ENCODE measurements around the gene ASIP. TPM values are rescaled to one million over a fixed set of nuclear protein-coding genes. Genes with fewer than 3 reads are reported as not detected.
A peak's percentile ranks its signal among the peaks of the same experiment; 100 is the strongest.
"Not testable (repeated sequence)": the region's sequence is repeated elsewhere in the genome, so short reads cannot be mapped to it uniquely, and the experiment has no call there.

ASIP gene
- not detected for total RNA-seq

GRCh38 chr20:34240693-34241615, at the start of gene ASIP:
ASIP (plus strand) TSS chr20:34241423; CDS start chr20:34260375, 18,952 bp downstream.
- ATAC-seq, result no peak

- no peak for ATAC-seq
Measured at GRCh38 chr20:34193051-34193450, 48.2 kb upstream of the ASIP start.

- no peak for ATAC-seq
Measured at GRCh38 chr20:34199183-34199582, 42.0 kb upstream of the ASIP start.

GRCh38 chr20:34200023-34200422, 41.2 kb upstream of the ASIP start:
- no peak for ATAC-seq

- no peak for ATAC-seq
Measured at GRCh38 chr20:34201531-34201930, 39.7 kb upstream of the ASIP start.

GRCh38 chr20:34205172-34205880, 35.9 kb upstream of the ASIP start:
- ATAC-seq, result not testable (repeated sequence)

- no peak for ATAC-seq
Measured at GRCh38 chr20:34209111-34209510, 32.1 kb upstream of the ASIP start.

GRCh38 chr20:34210271-34210670, 31.0 kb upstream of the ASIP start:
- no peak for ATAC-seq

- ATAC-seq, result no peak
Measured at GRCh38 chr20:34211591-34211990, 29.6 kb upstream of the ASIP start.

GRCh38 chr20:34213213-34213612, 28.0 kb upstream of the ASIP start:
- ATAC-seq, result no peak

- ATAC-seq, result peak; percentile 78
Measured at GRCh38 chr20:34215711-34216381, 25.4 kb upstream of the ASIP start.

- ATAC-seq, result no peak
Measured at GRCh38 chr20:34216382-34216742, 24.9 kb upstream of the ASIP start.

GRCh38 chr20:34220561-34220960, 20.7 kb upstream of the ASIP start:
- peak; percentile 91 for ATAC-seq

GRCh38 chr20:34222208-34222607, 19.0 kb upstream of the ASIP start:
- ATAC-seq, result peak; percentile 67

- peak; percentile 24 for ATAC-seq
Measured at GRCh38 chr20:34224251-34224650, 17.0 kb upstream of the ASIP start.

- no peak for ATAC-seq
Measured at GRCh38 chr20:34231634-34232033, 9.6 kb upstream of the ASIP start.

GRCh38 chr20:34232494-34233087, 8.6 kb upstream of the ASIP start:
- no peak for ATAC-seq

GRCh38 chr20:34233687-34234086, 7.5 kb upstream of the ASIP start:
- no peak for ATAC-seq

- ATAC-seq, result no peak
Measured at GRCh38 chr20:34235875-34236274, 5.3 kb upstream of the ASIP start.

GRCh38 chr20:34237942-34238341, 3.3 kb upstream of the ASIP start:
- ATAC-seq, result no peak

GRCh38 chr20:34240121-34240520, 1.1 kb upstream of the ASIP start:
- ATAC-seq, result no peak

GRCh38 chr20:34242015-34242414, 792 bp downstream of the ASIP start:
- ATAC-seq, result not testable (repeated sequence)

GRCh38 chr20:34242879-34243278, 1.7 kb downstream of the ASIP start:
- no peak for ATAC-seq

Data from esophagus mucosa (tissue), 1 donor.